22Rv1 (cell line): ENCODE results near the gene BMP7.

Source experiments
- CTCF ChIP-seq: fragments of 450-650 bp; IDR thresholded peaks from 2 replicates; pipeline ENCODE4 v1.5.1; 2017; ENCODE audit warnings: mild to moderate bottlenecking
- ZFX ChIP-seq: fragments of 450-650 bp; IDR thresholded peaks from 2 replicates; pipeline ENCODE4 v1.6.1; 2017; ENCODE audit warnings: antibody characterized with exemption, borderline replicate concordance

DNA sequence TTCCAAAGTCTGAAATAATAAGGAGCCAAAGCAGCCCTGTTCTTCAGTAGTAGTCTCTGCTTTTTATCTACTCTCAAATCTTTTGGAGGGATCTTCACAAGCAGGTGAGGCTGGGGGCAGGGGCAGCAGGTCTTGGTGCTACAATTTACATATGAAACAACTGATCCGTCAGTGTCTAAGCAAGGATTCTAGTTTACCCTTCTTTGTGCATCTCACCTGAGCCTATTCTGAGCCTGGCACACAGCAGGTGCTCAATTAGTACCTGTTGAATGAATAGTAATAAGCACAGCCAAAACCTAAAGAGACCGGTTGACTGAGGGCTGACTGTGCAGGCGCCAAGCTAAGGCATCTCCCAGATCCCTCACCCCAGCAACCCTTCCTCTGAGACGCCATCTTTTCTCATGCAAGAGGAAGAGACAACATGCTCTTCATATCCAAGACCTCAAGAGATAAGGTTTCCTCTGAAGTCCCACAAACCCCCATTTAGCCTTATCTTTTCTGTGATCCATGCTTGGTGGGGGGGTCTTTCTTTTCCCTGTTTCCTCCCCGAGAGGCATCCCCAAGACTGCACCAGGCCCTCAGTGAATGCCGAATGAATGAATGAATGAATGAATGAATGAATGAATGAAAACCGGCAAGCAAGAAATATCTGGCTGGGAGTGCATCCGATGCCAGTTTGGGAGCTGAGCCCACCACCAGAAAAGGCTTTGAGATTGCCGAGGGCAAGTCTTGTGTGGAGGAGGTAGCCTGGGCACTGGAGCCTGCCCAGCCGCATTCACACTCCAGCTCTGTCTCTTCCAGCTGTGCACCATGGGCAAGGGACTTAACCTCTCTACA lies 2.9 kb upstream of the BMP7 start:
- TF ChIP-seq CTCF (no peak), ZFX (no peak)
